Measurements from ENCODE around the gene RPTN.
A peak's percentile ranks its signal among the peaks of the same experiment; 100 is the strongest.

The RPTN gene

GRCh38 chr1:152159144-152159543 is at the start of gene RPTN:
RPTN (minus strand) TSS chr1:152159228; CDS start chr1:152157889, 1,339 bp downstream.
- DNase-seq (ENCODE audit: low read depth), result no peak

- no peak for DNase-seq (ENCODE audit: low read depth)
Observed at GRCh38 chr1:152198982-152199381, 40.0 kb upstream of the RPTN start.

GRCh38 chr1:152197361-152197941 is 38.4 kb upstream of the RPTN start:
- no peak for DNase-seq (ENCODE audit: low read depth)

- DNase-seq (ENCODE audit: low read depth), result no peak
Observed at GRCh38 chr1:152191711-152192110, 32.7 kb upstream of the RPTN start.

- DNase-seq (ENCODE audit: low read depth), result no peak
Observed at GRCh38 chr1:152191260-152191659, 32.2 kb upstream of the RPTN start.

GRCh38 chr1:152190589-152190988 is 31.6 kb upstream of the RPTN start:
- DNase-seq (ENCODE audit: low read depth), result no peak

- DNase-seq (ENCODE audit: low read depth), result peak; percentile 58
Observed at GRCh38 chr1:152189657-152190442, 30.8 kb upstream of the RPTN start.

GRCh38 chr1:152188673-152189591 is 29.9 kb upstream of the RPTN start:
- DNase-seq (ENCODE audit: low read depth), result peak; percentile 70

- no peak for DNase-seq (ENCODE audit: low read depth)
Observed at GRCh38 chr1:152186556-152187285, 27.7 kb upstream of the RPTN start.

GRCh38 chr1:152185544-152186391 is 26.7 kb upstream of the RPTN start:
- DNase-seq (ENCODE audit: low read depth), result peak; percentile 17

GRCh38 chr1:152182944-152183361 is 23.9 kb upstream of the RPTN start:
- no peak for DNase-seq (ENCODE audit: low read depth)

GRCh38 chr1:152182431-152182830 is 23.4 kb upstream of the RPTN start:
- DNase-seq (ENCODE audit: low read depth), result no peak

- DNase-seq (ENCODE audit: low read depth), result no peak
Observed at GRCh38 chr1:152179566-152179965, 20.5 kb upstream of the RPTN start.

- no peak for DNase-seq (ENCODE audit: low read depth)
Observed at GRCh38 chr1:152170287-152170905, 11.4 kb upstream of the RPTN start.

GRCh38 chr1:152169366-152170025 is 10.5 kb upstream of the RPTN start:
- no peak for DNase-seq (ENCODE audit: low read depth)

- no peak for DNase-seq (ENCODE audit: low read depth)
Observed at GRCh38 chr1:152168535-152168868, 9.5 kb upstream of the RPTN start.

- no peak for DNase-seq (ENCODE audit: low read depth)
Observed at GRCh38 chr1:152167835-152168534, 9.0 kb upstream of the RPTN start.

- no peak for DNase-seq (ENCODE audit: low read depth)
Observed at GRCh38 chr1:152166966-152167365, 7.9 kb upstream of the RPTN start.

- DNase-seq (ENCODE audit: low read depth), result no peak
Observed at GRCh38 chr1:152165286-152166077, 6.5 kb upstream of the RPTN start.

All from activated T-cell treated with anti-CD3 and anti-CD28 coated beads for 24 hours (primary cell).